ENCODE data around the gene DVL2.
"Not testable (repeated sequence)": the region's sequence is repeated elsewhere in the genome, so short reads cannot be mapped to it uniquely, and the experiment has no call there.

Gene DVL2

GRCh38 chr17:7254511-7254910 lies 20.2 kb upstream of the DVL2 start:
- FAIRE-seq: no peak

DNA sequence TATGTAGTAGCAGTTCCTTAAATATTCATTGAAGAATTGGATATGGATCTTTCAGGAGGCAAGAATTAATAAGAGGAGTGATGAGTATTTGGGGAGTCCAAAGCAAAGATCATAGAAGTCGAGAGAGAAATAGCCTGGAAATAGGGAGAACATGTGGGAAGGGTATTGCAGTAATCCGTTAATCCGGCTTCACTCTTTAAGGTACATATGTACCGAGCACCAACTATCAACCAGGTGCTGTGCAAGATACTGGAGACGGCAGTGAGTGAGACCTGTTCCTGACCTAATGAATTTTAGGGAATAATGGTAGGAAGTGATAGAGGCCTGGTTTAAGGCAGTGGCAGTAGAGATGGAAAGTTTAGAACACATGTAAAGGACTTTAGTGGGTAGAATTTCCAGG lies 18.8 kb upstream of the DVL2 start:
- no peak for FAIRE-seq

- no peak for FAIRE-seq
These were observed 18.1 kb upstream of the DVL2 start, which contains the start of gene ELP5 for GRCh38 chr17:7252176-7253043. ELP5 (plus strand) TSS chr17:7252215; CDS start chr17:7252551, 336 bp downstream.

GRCh38 chr17:7251661-7252175 lies 17.4 kb upstream of the DVL2 start, which contains the start of gene CTDNEP1:
CTDNEP1 (minus strand) TSS chr17:7251734; CDS start chr17:7251296, 438 bp downstream.
- FAIRE-seq: peak; percentile 99

DNA sequence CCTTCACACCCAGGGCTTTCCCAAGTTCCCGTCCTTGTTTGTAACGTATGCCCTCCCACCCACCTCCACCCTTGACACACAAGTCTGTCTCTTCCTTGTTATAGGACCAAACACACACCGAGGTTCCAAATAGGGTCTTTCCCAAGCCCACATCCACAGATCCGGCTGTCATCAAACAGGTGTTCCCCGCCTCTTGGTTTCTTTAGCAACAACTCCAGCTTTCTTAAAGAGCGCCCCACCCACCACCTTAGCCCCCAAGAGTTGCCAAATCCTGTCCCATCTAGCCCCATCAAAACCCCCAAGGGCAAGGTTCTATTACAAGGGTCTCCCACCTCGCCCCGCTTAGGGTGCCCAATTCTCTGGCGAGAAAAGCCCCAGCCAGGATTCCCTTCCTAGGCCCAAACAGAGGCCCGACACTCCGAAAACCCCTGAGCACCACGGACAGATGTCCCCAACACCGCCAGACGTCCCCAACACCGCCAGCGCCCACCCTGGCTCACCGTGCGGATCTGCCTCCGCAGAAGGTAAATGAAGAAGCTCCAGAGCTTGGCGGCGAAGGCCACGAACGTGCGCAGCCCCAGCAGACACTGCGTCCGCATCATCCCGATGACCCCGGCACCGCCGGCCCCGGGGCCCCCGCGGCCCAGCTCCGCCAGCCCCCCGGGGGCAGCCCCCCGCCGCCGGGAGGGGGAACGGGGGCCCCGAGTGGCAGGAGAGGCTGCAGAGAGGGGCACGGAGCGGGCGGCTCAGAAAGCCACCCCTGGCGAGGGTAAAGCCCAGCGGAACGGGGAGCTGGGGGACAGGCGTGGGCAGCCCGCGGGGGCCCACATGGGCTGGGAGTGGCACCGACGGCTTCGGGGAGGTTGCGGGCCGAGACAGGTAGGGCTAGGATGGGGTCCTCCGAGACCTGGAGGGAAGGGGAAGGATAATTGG lies 16.6 kb upstream of the DVL2 start:
- no peak for FAIRE-seq

DNA sequence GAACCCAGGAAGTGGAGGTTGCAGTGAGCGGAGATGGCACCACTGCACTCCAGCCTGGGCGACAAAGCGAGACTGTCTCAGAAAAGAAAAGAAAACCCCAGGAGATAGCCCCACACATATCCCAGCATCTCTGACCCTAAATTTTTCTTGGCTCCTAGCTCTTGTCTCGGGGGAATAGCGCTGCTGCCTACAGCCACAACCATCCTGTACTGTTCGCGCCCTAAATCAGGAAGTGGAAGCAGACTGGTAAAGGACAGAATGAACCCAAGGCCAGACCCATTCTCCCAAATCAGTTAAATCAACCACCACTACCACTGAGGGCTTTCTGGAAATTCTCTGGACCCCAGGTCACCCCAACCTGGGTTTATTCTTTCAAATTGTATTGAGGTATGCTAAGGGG lies 15.5 kb upstream of the DVL2 start:
- FAIRE-seq: no peak

GRCh38 chr17:7249214-7249613 lies 14.9 kb upstream of the DVL2 start:
- no peak for FAIRE-seq

DNA sequence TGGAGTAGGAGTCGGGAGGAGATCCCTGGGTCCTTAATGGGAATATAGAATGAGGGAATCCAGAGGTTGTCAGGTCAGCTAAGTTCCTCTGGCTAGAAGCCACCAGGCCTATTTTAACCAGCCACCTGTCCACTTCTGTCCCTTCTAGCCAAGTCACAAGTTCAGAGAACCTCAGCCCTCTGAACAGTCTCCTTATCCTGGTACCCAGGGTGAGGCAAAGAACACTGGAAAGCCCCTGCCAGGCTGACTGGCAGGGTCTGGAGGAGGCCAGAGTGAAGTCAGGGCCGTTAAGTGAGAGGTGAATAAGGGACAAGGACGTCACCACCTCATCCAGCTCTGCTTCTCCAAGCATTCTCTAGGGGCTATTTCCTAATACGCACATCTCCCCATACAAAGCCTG lies 14.5 kb upstream of the DVL2 start:
- no peak for FAIRE-seq

DNA sequence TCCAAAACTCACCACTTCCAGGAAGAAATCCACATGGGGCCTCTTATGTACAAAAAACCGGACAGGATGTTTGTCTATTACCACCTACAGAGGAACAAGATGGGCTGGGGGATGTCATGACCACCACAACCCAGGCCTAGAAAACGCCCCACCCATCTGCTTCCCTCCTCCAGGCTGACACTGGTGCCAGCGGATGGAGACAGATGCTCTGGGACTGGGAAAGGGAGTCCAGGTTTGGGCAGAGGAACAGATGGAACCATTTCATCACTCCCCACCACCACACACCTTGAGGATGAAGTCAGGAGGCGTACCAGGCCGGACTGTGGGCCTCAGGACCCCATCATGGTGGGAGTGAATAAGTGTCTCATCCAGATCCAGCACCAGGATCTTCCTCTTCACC lies 12.5 kb upstream of the DVL2 start:
- no peak for FAIRE-seq

GRCh38 chr17:7243838-7244237 lies 9.5 kb upstream of the DVL2 start:
- FAIRE-seq: not testable (repeated sequence)

DNA sequence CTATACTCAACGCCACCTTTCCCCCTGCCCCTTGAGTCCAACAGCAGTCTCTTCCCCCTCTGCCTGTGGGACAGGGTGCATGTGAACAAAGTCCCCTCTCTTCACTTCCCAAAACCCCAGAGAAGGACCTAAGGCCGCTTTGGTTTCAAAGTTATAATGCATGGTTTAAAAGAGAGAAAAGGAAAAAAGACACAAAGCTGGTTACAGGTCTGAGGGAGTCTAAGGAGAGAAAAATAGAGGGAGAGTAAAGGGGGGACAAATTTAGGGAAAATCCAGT lies 9.1 kb upstream of the DVL2 start:
- no peak for FAIRE-seq

GRCh38 chr17:7242717-7243452 lies 8.6 kb upstream of the DVL2 start:
- no peak for FAIRE-seq

- FAIRE-seq: peak; percentile 25
These were observed 7.7 kb upstream of the DVL2 start, which contains the start of gene GABARAP for GRCh38 chr17:7241783-7242716. GABARAP (minus strand) TSS chr17:7242449; CDS start chr17:7242330, 119 bp downstream.

- no peak for FAIRE-seq
These were observed 6.9 kb upstream of the DVL2 start for GRCh38 chr17:7241090-7241733.

- no peak for FAIRE-seq
These were observed 6.1 kb upstream of the DVL2 start for GRCh38 chr17:7240375-7240774.

- FAIRE-seq: peak; percentile 98
These were observed 5.0 kb upstream of the DVL2 start, which contains the start of gene PHF23 for GRCh38 chr17:7239091-7240027. PHF23 (minus strand) TSS chr17:7239457; CDS start chr17:7239279, 178 bp downstream.

GRCh38 chr17:7238420-7239090 lies 4.2 kb upstream of the DVL2 start:
- no peak for FAIRE-seq

DNA sequence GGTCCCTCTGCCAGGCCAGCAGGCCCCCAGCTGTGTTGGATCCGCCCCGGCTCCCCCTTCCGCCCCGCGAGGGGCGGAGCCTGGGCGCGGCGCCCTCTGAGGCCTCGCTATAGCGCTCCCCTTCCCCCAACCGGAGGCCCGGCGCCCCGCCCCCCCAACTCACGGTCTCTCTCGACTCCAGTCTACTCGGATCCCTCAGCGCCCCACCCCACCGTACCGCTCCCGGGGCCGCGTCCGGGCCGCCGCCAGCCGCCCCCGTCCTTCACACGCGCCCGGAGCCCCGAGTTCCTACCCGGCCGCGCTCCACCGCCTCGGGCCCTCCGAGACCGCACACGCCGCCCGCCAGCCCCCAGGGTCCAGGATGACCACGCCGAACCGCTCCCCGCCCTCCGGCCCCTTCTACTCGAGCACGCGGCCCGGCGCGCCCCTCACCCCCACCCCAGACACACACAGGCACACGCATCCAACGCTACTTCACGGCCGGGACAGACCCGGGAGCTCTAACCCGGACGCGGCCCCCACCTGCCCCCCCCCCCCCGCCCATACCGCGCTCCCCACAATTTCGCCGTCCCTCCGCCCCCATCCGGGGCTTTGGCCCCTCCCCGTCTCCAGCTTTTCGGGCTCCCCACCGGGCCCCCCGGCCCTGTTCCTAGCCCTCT lies 3.6 kb upstream of the DVL2 start:
- no peak for FAIRE-seq

Measured in A204.1 (cell line).